Neural progenitor cell (in vitro differentiated cells): Measurements from ENCODE around the gene LRRC74B. TPM values are rescaled to one million over a fixed set of nuclear protein-coding genes. Genes with fewer than 3 reads are reported as not detected.
A peak's percentile ranks its signal among the peaks of the same experiment; 100 is the strongest.
"Not testable (repeated sequence)": the region's sequence is repeated elsewhere in the genome, so short reads cannot be mapped to it uniquely, and the experiment has no call there.

Experiments
- DNase-seq: peaks from one replicate; pipeline ENCODE4 v3.0.0-alpha.2; 2016; ENCODE audit warnings: low spot score
- H2AFZ ChIP-seq: fragments of 200-600 bp; sonication (generic); replicated peaks from 2 replicates; pipeline ENCODE4 v1.6.1; 2016; ENCODE audit warnings: antibody characterized with exemption
- H3F3A ChIP-seq: fragments of 200-600 bp; sonication (generic); 2 replicates; pipeline ENCODE4 v1.6.1; 2016; ENCODE audit warnings: antibody characterized with exemption, low read depth
- H3K27ac ChIP-seq: fragments of 200-600 bp; sonication (generic); 2 replicates; pipeline ENCODE4 v1.5.1; 2016; ENCODE audit warnings: mild to moderate bottlenecking
- H3K27me3 ChIP-seq: fragments of 200-600 bp; sonication (generic); 2 replicates; pipeline ENCODE4 v1.6.1; 2016; ENCODE audit warnings: mild to moderate bottlenecking, moderate library complexity
- H3K36me3 ChIP-seq: fragments of 200-600 bp; sonication (generic); 2 replicates; pipeline ENCODE4 v1.5.1; 2016
- H3K4me1 ChIP-seq: fragments of 200-600 bp; sonication (generic); 2 replicates; pipeline ENCODE4 v1.6.1; 2016; ENCODE audit warnings: mixed run types
- H3K4me2 ChIP-seq: fragments of 200-600 bp; sonication (generic); 2 replicates; pipeline ENCODE4 v1.6.1; 2016
- H3K4me3 ChIP-seq: fragments of 200-600 bp; sonication (generic); 2 replicates; pipeline ENCODE4 v1.5.1; 2016
- H3K79me2 ChIP-seq: fragments of 200-600 bp; sonication (generic); 2 replicates; pipeline ENCODE4 v1.6.1; 2016; ENCODE audit warnings: low read depth
- H3K9ac ChIP-seq: fragments of 200-600 bp; sonication (generic); 2 replicates; pipeline ENCODE4 v1.6.1; 2016
- H3K9me3 ChIP-seq: fragments of 200-600 bp; sonication (generic); 2 replicates; pipeline ENCODE4 v1.5.1; 2016; ENCODE audit warnings: low read depth
- H4K20me1 ChIP-seq: fragments of 200-600 bp; sonication (generic); 2 replicates; pipeline ENCODE4 v1.6.1; 2016; ENCODE audit warnings: low read depth
- H3K27ac Mint-ChIP-seq: 3 replicates; pipeline ENCODE4 v1.8.0; 2021; ENCODE audit warnings: mixed read lengths
- H3K27me3 Mint-ChIP-seq: 2 replicates; pipeline ENCODE4 v1.8.0; 2022; ENCODE audit warnings: low read depth, mild to moderate bottlenecking, inconsistent platforms, moderate library complexity, mixed read lengths; ENCODE audit not compliant: insufficient read depth
- H3K36me3 Mint-ChIP-seq: 3 replicates; pipeline ENCODE4 v1.8.0; 2021; ENCODE audit warnings: mixed read lengths
- H3K4me1 Mint-ChIP-seq: 3 replicates; pipeline ENCODE4 v1.8.0; 2021; ENCODE audit warnings: mixed read lengths
- H3K4me3 Mint-ChIP-seq: 3 replicates; pipeline ENCODE4 v1.8.0; 2021; ENCODE audit warnings: mild to moderate bottlenecking, moderate library complexity, mixed read lengths
- H3K9me3 Mint-ChIP-seq: 3 replicates; pipeline ENCODE4 v1.8.0; 2020; ENCODE audit warnings: mixed read lengths
- EZH2 ChIP-seq: fragments of 200-600 bp; sonication (generic); IDR thresholded peaks from 2 replicates; pipeline ENCODE4 v1.6.1; 2017; ENCODE audit warnings: antibody characterized with exemption, mild to moderate bottlenecking, moderate library complexity
- EZH2phosphoT487 ChIP-seq: fragments of 200-600 bp; sonication (generic); IDR thresholded peaks from 2 replicates; pipeline ENCODE4 v1.6.1; 2017; ENCODE audit warnings: antibody characterized with exemption
- total RNA-seq: library from RNA; depleted of rRNA; stranded (reverse); fragments of >200 nt; gene quantifications from 2 replicates; pipeline ENCODE4 v1.2.3, GENCODE V29; 2015; ENCODE audit warnings: low replicate concordance
- TF ChIP-seq, protein P1 (sequence below): fragments of 200-600 bp; sonication (generic); IDR thresholded peaks from 2 replicates; pipeline ENCODE4 v1.5.1; 2017; ENCODE audit warnings: antibody characterized with exemption, mild to moderate bottlenecking

LRRC74B gene
- total RNA-seq, 1 donor from 2014 or later = not detected

DNA sequence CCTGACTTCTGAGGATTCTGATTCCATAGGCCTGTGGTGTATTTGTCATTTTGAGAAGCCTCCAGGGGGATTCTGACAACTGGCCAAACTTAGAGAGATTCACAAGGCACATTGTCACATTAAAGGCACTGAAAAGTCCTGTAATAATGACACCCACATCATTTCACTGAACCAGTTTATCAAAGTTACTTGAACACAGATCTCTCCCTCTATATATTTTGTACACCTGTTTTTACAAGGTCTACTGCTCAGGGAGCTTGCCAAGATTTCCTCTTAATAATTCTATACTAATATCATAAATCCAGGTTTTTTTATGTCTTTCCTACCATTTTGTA is 50.0 kb downstream of the LRRC74B start:
- Histone ChIP-seq H3K4me1 (no peaks in the 10 kb centered on the region), H3K9ac (no peak overlapping the region), H3K4me2 (no peak overlapping the region), H4K20me1 (no peaks in the 10 kb centered on the region), H3K27me3 (no peaks in the 10 kb centered on the region), H3K36me3 (no peaks in the 10 kb centered on the region), H2AFZ (no peak overlapping the region), H3K4me3 (no peak overlapping the region), H3F3A (no peaks in the 10 kb centered on the region), H3K79me2 (no peaks in the 10 kb centered on the region), H3K9me3 (no peaks in the 10 kb centered on the region), H3K27ac (no peak overlapping the region)
- Mint-ChIP-seq H3K36me3 (no peaks in the 10 kb centered on the region), H3K27ac (no peak overlapping the region), H3K27me3 (peaks cover 2% of the 10 kb centered on the region), H3K9me3 (no peaks in the 10 kb centered on the region), H3K4me3 (no peak overlapping the region), H3K4me1 (no peaks in the 10 kb centered on the region)
- no peak for TF ChIP-seq EZH2phosphoT487
- no peak for TF ChIP-seq EZH2
- TF ChIP-seq, protein P1, sequence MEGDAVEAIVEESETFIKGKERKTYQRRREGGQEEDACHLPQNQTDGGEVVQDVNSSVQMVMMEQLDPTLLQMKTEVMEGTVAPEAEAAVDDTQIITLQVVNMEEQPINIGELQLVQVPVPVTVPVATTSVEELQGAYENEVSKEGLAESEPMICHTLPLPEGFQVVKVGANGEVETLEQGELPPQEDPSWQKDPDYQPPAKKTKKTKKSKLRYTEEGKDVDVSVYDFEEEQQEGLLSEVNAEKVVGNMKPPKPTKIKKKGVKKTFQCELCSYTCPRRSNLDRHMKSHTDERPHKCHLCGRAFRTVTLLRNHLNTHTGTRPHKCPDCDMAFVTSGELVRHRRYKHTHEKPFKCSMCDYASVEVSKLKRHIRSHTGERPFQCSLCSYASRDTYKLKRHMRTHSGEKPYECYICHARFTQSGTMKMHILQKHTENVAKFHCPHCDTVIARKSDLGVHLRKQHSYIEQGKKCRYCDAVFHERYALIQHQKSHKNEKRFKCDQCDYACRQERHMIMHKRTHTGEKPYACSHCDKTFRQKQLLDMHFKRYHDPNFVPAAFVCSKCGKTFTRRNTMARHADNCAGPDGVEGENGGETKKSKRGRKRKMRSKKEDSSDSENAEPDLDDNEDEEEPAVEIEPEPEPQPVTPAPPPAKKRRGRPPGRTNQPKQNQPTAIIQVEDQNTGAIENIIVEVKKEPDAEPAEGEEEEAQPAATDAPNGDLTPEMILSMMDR = no peak
- DNase-seq = no peak

GRCh38 chr22:21096878-21097277 is 51.1 kb downstream of the LRRC74B start:
- not testable (repeated sequence) for H3K9ac ChIP-seq, H3K4me1 ChIP-seq, H3K36me3 ChIP-seq, H3K4me2 ChIP-seq, H3K27me3 Mint-ChIP-seq, H3K27me3 ChIP-seq, H3K4me3 Mint-ChIP-seq, H3K4me1 Mint-ChIP-seq, H3K4me3 ChIP-seq, H3K79me2 ChIP-seq, H3K36me3 Mint-ChIP-seq, H3F3A ChIP-seq, H4K20me1 ChIP-seq, H2AFZ ChIP-seq, DNase-seq, H3K9me3 ChIP-seq, H3K27ac ChIP-seq, H3K27ac Mint-ChIP-seq, H3K9me3 Mint-ChIP-seq

- Histone ChIP-seq H3K4me3 (no peak overlapping the region), H3F3A (no peaks in the 10 kb centered on the region), H3K9me3 (no peaks in the 10 kb centered on the region), H3K4me2 (no peak overlapping the region), H2AFZ (no peak overlapping the region), H3K79me2 (no peaks in the 10 kb centered on the region), H4K20me1 (no peaks in the 10 kb centered on the region), H3K36me3 (no peaks in the 10 kb centered on the region), H3K4me1 (no peaks in the 10 kb centered on the region), H3K27me3 (peaks cover 13% of the 10 kb centered on the region), H3K9ac (no peak overlapping the region), H3K27ac (no peak overlapping the region)
- TF ChIP-seq EZH2phosphoT487 (no peak), EZH2 (no peak)
- TF ChIP-seq, protein P1 = no peak
- Mint-ChIP-seq H3K27me3 (peaks cover 6% of the 10 kb centered on the region), H3K4me1 (peaks cover 9% of the 10 kb centered on the region), H3K4me3 (peak overlapping the region; percentile 35), H3K27ac (peak overlapping the region; percentile 42), H3K9me3 (no peaks in the 10 kb centered on the region), H3K36me3 (no peaks in the 10 kb centered on the region)
- no peak for DNase-seq
Measured at GRCh38 chr22:21098099-21098671, 52.4 kb downstream of the LRRC74B start.

GRCh38 chr22:21099578-21099977 is 53.8 kb downstream of the LRRC74B start:
- Mint-ChIP-seq H3K36me3 (no peaks in the 10 kb centered on the region), H3K9me3 (no peaks in the 10 kb centered on the region), H3K27me3 (peaks cover 6% of the 10 kb centered on the region), H3K4me3 (no peak overlapping the region), H3K4me1 (peaks cover 15% of the 10 kb centered on the region), H3K27ac (peak overlapping the region; percentile 78)
- Histone ChIP-seq H3K9me3 (no peaks in the 10 kb centered on the region), H3K27ac (no peak overlapping the region), H3K4me3 (no peak overlapping the region), H4K20me1 (no peaks in the 10 kb centered on the region), H3F3A (no peaks in the 10 kb centered on the region), H3K9ac (no peak overlapping the region), H3K4me2 (no peak overlapping the region), H3K27me3 (peaks cover 13% of the 10 kb centered on the region), H3K36me3 (no peaks in the 10 kb centered on the region), H2AFZ (no peak overlapping the region), H3K4me1 (no peaks in the 10 kb centered on the region), H3K79me2 (no peaks in the 10 kb centered on the region)
- TF ChIP-seq EZH2phosphoT487 (no peak), EZH2 (no peak)
- TF ChIP-seq, protein P1 = no peak
- DNase-seq = no peak
